Psoas muscle (tissue), 8 donors: ENCODE measurements around the gene CAMK1D. TPM values are rescaled to one million over a fixed set of nuclear protein-coding genes. Genes with fewer than 3 reads are reported as not detected.
A peak's percentile ranks its signal among the peaks of the same experiment; 100 is the strongest.

Experiments used
- ATAC-seq, 4 donors: fragments of 200-7000 bp; cut with Tn5 transposase; one replicate each; pipeline ENCODE4 v1.9.1; 2020; ENCODE audit warnings: moderate library complexity in 3 of 4, mild to moderate bottlenecking in 2 of 4
- DNase-seq, 2 donors: peaks; one replicate each; pipeline ENCODE4 v3.0.0-alpha.2; 2020
- H3K27ac ChIP-seq: fragments of 200-600 bp; one replicate; pipeline ENCODE4 v1.8.0; 2022
- H3K27me3 ChIP-seq, 3 donors: fragments of 200-600 bp in 1 of 3; one replicate each; pipeline versions ENCODE4 v1.6.1 to v1.8.0; 2013 to 2022; ENCODE audit warnings: low read length in 2 of 3, mild to moderate bottlenecking in 2 of 3, moderate library complexity in 1 of 3; ENCODE audit not compliant: insufficient read depth in 3 of 3
- H3K36me3 ChIP-seq, 2 donors: fragments of 200-600 bp in 1 of 2; one replicate each; pipeline versions ENCODE4 v1.6.1 to v1.8.0; 2013 to 2022; ENCODE audit warnings: low read depth in 1 of 2, mild to moderate bottlenecking in 1 of 2, moderate library complexity in 1 of 2; ENCODE audit not compliant: insufficient read depth in 1 of 2
- H3K4me1 ChIP-seq: fragments of 200-600 bp; one replicate; pipeline ENCODE4 v1.8.0; 2022
- H3K4me3 ChIP-seq: fragments of 200-600 bp; one replicate; pipeline ENCODE4 v1.8.0; 2022; ENCODE audit warnings: mild to moderate bottlenecking
- H3K9me3 ChIP-seq: fragments of 200-600 bp; one replicate; pipeline ENCODE4 v1.8.0; 2022
- CTCF ChIP-seq: fragments of 200-600 bp; IDR thresholded peaks from one replicate; pipeline ENCODE4 v1.8.0; 2022; ENCODE audit warnings: antibody characterized with exemption
- WGBS, 3 donors: extraction: QIAGEN DNeasy Blood & Tissue Kit; methylation state at CpG; one replicate each; pipeline versions ENCODE4 v1.1.6 to v1.1.7; 2013; 5-methylcytosine and 5-hydroxymethylcytosine counted together
- intact Hi-C, 2 donors: fragments of 100-400 bp; cut with DNase I; formaldehyde crosslinking; loops; one replicate each; pipeline versions ENCODE4 v1.11.0 to v1.14.2; 2022
- polyA plus RNA-seq, 3 donors: library from polyadenylated mRNA; stranded (reverse); fragments of 200-250 nt; gene quantifications; one replicate each; pipeline ENCODE4 v1.2.3, GENCODE V29; 2013
- total RNA-seq, 4 donors: library from RNA; stranded (reverse); fragmentation: NEBNext Ultra II Directional in 2 of 4; extraction: Animal tissue kit (Norgen Biotek cat#: 25700) in 2 of 4; gene quantifications; one replicate each; pipeline versions ENCODE4 v1.2.1 to v1.2.4, GENCODE V29; 2021 to 2023
- donor health status: healthy with polysubstance abuse.
- donor health status: DM: no; HTN: no; CAD: no; lungs with moderate emphysema.
- donor health status: Bipolar disorder and iron deficiency.
- donor health status: healthy.
- donor health status: DM: yes; HTN: yes; CAD: no.
- donor health status: DM: no; HTN: no; CAD: no.
- donor health status: DM: no; HTN: no; CAD: no.
- donor health status: DM: yes; HTN: yes; CAD: no.

Gene CAMK1D
- total and polyA plus RNA-seq, 7 donors = 0.39 to 1.8 (median 0.53) TPM

GRCh38 chr10:12743941-12744340 is 394.6 kb downstream of the CAMK1D start:
- H3K9me3 ChIP-seq = no peaks in the 10 kb centered on the region
- DNase-seq (no peak), ATAC-seq (no peak)
- H3K27ac ChIP-seq = no peak overlapping the region
- intact Hi-C loops = no loop called here
- WGBS, 3 donors = 81 to 87% (median 83%) methylated on average over 4 of the region's 4 CpGs
- H3K27me3 ChIP-seq = no peaks in the 10 kb centered on the region
- no peak for TF ChIP-seq CTCF
- no peaks in the 10 kb centered on the region for H3K36me3 ChIP-seq
- H3K4me3 ChIP-seq = no peak overlapping the region
- H3K4me1 ChIP-seq = no peaks in the 10 kb centered on the region

GRCh38 chr10:12748186-12748585 is 398.8 kb downstream of the CAMK1D start:
- intact Hi-C loops = no loop called here
- Histone ChIP-seq H3K27ac (no peak overlapping the region), H3K27me3 (no peaks in the 10 kb centered on the region), H3K4me1 (no peaks in the 10 kb centered on the region), H3K36me3 (no peaks in the 10 kb centered on the region), H3K9me3 (no peaks in the 10 kb centered on the region), H3K4me3 (no peak overlapping the region)
- no peak for TF ChIP-seq CTCF
- DNase-seq (no peak), ATAC-seq (no peak)
- 65 to 84% (median 81%) methylated on average over 4 of the region's 4 CpGs for WGBS, 3 donors

- H3K27me3 ChIP-seq = no peaks in the 10 kb centered on the region
- no peaks in the 10 kb centered on the region for H3K4me1 ChIP-seq
- peak overlapping the region; percentile 23 for H3K27ac ChIP-seq
- no peaks in the 10 kb centered on the region for H3K36me3 ChIP-seq
- no peaks in the 10 kb centered on the region for H3K9me3 ChIP-seq
- peak; percentile 64 to 92 (median 90) for ATAC-seq
- no peak for TF ChIP-seq CTCF
- intact Hi-C loops = no loop called here
- H3K4me3 ChIP-seq = no peak overlapping the region
- 34 to 54% (median 43%) methylated on average over 14 of the region's 14 CpGs for WGBS, 3 donors
- DNase-seq = no peak
Observed at GRCh38 chr10:12749760-12750478, 400.6 kb downstream of the CAMK1D start.

GRCh38 chr10:12750526-12751201 is 401.3 kb downstream of the CAMK1D start:
- intact Hi-C loops = no loop called here
- Histone ChIP-seq H3K27me3 (no peaks in the 10 kb centered on the region), H3K4me1 (no peaks in the 10 kb centered on the region), H3K27ac (peak overlapping the region; percentile 23), H3K9me3 (no peaks in the 10 kb centered on the region), H3K4me3 (no peak overlapping the region), H3K36me3 (no peaks in the 10 kb centered on the region)
- TF ChIP-seq CTCF = no peak
- ATAC-seq (peak; percentile 46 to 77 (median 70)), DNase-seq (peak in 1 of 2 donors; percentile 60)
- WGBS, 3 donors = 50 to 63% (median 57%) methylated on average over 11 of the region's 11 CpGs
